ENCODE results near the gene EEF1A2. TPM values are rescaled to one million over a fixed set of nuclear protein-coding genes. Genes with fewer than 3 reads are reported as not detected.

Gene EEF1A2
- total RNA-seq, 1 experiment from 2014 or later: 32.0 TPM

- H3K36me3 ChIP-seq (ENCODE audit: control insufficient read depth, insufficient read depth, low read length): no peaks in the 10 kb centered on the region
- ChIA-PET POLR2A (no interaction called here), CTCF (interaction anchor here (0.5 to 1.0 kb wide), 2 partner anchors 89 to 323 kb away, joined by 3 read pairs; no protein-coding TSS in a partner anchor)
- no TSS peak for BruUV-seq (replicated peaks)
- H3K4me1 ChIP-seq: no peaks in the 10 kb centered on the region
- DNase-seq: no peak
- TF ChIP-seq, protein P1, sequence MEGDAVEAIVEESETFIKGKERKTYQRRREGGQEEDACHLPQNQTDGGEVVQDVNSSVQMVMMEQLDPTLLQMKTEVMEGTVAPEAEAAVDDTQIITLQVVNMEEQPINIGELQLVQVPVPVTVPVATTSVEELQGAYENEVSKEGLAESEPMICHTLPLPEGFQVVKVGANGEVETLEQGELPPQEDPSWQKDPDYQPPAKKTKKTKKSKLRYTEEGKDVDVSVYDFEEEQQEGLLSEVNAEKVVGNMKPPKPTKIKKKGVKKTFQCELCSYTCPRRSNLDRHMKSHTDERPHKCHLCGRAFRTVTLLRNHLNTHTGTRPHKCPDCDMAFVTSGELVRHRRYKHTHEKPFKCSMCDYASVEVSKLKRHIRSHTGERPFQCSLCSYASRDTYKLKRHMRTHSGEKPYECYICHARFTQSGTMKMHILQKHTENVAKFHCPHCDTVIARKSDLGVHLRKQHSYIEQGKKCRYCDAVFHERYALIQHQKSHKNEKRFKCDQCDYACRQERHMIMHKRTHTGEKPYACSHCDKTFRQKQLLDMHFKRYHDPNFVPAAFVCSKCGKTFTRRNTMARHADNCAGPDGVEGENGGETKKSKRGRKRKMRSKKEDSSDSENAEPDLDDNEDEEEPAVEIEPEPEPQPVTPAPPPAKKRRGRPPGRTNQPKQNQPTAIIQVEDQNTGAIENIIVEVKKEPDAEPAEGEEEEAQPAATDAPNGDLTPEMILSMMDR (IDR thresholded peaks at IDR 0.05; ENCODE audit: insufficient read depth in 1 of 2, low read depth in 1 of 2, low read length in 1 of 2, severe bottlenecking in 1 of 2, unreplicated experiment in 1 of 2): no peak
- H3K4me1 Mint-ChIP-seq (ENCODE audit: low read depth, unreplicated experiment): no peaks in the 10 kb centered on the region
- H3K27ac Mint-ChIP-seq (ENCODE audit: unreplicated experiment): no peak overlapping the region
- H3K27me3 Mint-ChIP-seq (ENCODE audit: insufficient read depth, unreplicated experiment): peaks cover 10% of the 10 kb centered on the region
- peaks cover 10% of the 10 kb centered on the region; the same call in 1 of the 2 replicates for H3K9me3 ChIP-seq
- intact Hi-C loops (cut with micrococcal nuclease; ENCODE audit: unreplicated experiment): no loop called here
- H3K4me3 ChIP-seq (ENCODE audit: low read depth, low read length): no peak overlapping the region
- H3K4me3 Mint-ChIP-seq (ENCODE audit: unreplicated experiment): no peak overlapping the region
- H3K9me3 Mint-ChIP-seq (ENCODE audit: unreplicated experiment): peaks cover 15% of the 10 kb centered on the region
- peaks cover 6% of the 10 kb centered on the region for H3K36me3 Mint-ChIP-seq (ENCODE audit: insufficient read depth, unreplicated experiment)
- no peaks in the 10 kb centered on the region for H3K27me3 ChIP-seq (replicated peaks; ENCODE audit: control insufficient read depth, insufficient read depth, low read length)
Measured at GRCh38 chr20:63441136-63442099, 57.5 kb downstream of the EEF1A2 start.

- H3K36me3 Mint-ChIP-seq (ENCODE audit: insufficient read depth, unreplicated experiment): peaks cover 7% of the 10 kb centered on the region
- H3K4me1 ChIP-seq: no peaks in the 10 kb centered on the region
- no peak overlapping the region for H3K4me3 ChIP-seq (ENCODE audit: low read depth, low read length)
- no peaks in the 10 kb centered on the region for H3K27me3 ChIP-seq (replicated peaks; ENCODE audit: control insufficient read depth, insufficient read depth, low read length)
- ChIA-PET CTCF (no interaction called here), POLR2A (no interaction called here)
- H3K9me3 ChIP-seq: peaks cover 10% of the 10 kb centered on the region; the same call in 1 of the 2 replicates
- H3K9me3 Mint-ChIP-seq (ENCODE audit: unreplicated experiment): peaks cover 15% of the 10 kb centered on the region
- H3K36me3 ChIP-seq (ENCODE audit: control insufficient read depth, insufficient read depth, low read length): no peaks in the 10 kb centered on the region
- no peak for DNase-seq
- intact Hi-C loops (cut with micrococcal nuclease; ENCODE audit: unreplicated experiment): no loop called here
- H3K4me1 Mint-ChIP-seq (ENCODE audit: low read depth, unreplicated experiment): no peaks in the 10 kb centered on the region
- H3K27ac Mint-ChIP-seq (ENCODE audit: unreplicated experiment): no peak overlapping the region
- H3K27me3 Mint-ChIP-seq (ENCODE audit: insufficient read depth, unreplicated experiment): peaks cover 10% of the 10 kb centered on the region
- TF ChIP-seq, protein P1 (IDR thresholded peaks at IDR 0.05; ENCODE audit: insufficient read depth in 1 of 2, low read depth in 1 of 2, low read length in 1 of 2, severe bottlenecking in 1 of 2, unreplicated experiment in 1 of 2): no peak
- no TSS peak for BruUV-seq (replicated peaks)
- H3K4me3 Mint-ChIP-seq (ENCODE audit: unreplicated experiment): no peak overlapping the region
Measured at GRCh38 chr20:63440366-63440955, 58.4 kb downstream of the EEF1A2 start.

- TF ChIP-seq, protein P1 (IDR thresholded peaks at IDR 0.05; ENCODE audit: insufficient read depth in 1 of 2, low read depth in 1 of 2, low read length in 1 of 2, severe bottlenecking in 1 of 2, unreplicated experiment in 1 of 2): no peak
- Histone ChIP-seq H3K4me3 (ENCODE audit: low read depth, low read length) (no peak overlapping the region), H3K27me3 (replicated peaks; ENCODE audit: control insufficient read depth, insufficient read depth, low read length) (no peaks in the 10 kb centered on the region), H3K36me3 (ENCODE audit: control insufficient read depth, insufficient read depth, low read length) (no peaks in the 10 kb centered on the region), H3K9me3 (peaks cover 10% of the 10 kb centered on the region; the same call in 1 of the 2 replicates), H3K4me1 (peaks cover 1% of the 10 kb centered on the region; the same call in 1 of the 2 replicates)
- Mint-ChIP-seq H3K9me3 (ENCODE audit: unreplicated experiment) (peaks cover 15% of the 10 kb centered on the region), H3K27ac (ENCODE audit: unreplicated experiment) (no peak overlapping the region), H3K36me3 (ENCODE audit: insufficient read depth, unreplicated experiment) (peaks cover 13% of the 10 kb centered on the region), H3K4me1 (ENCODE audit: low read depth, unreplicated experiment) (no peaks in the 10 kb centered on the region), H3K27me3 (ENCODE audit: insufficient read depth, unreplicated experiment) (peaks cover 10% of the 10 kb centered on the region), H3K4me3 (ENCODE audit: unreplicated experiment) (no peak overlapping the region)
- no TSS peak for BruUV-seq (replicated peaks)
- intact Hi-C loops (cut with micrococcal nuclease; ENCODE audit: unreplicated experiment): no loop called here
- ChIA-PET CTCF (no interaction called here), POLR2A (no interaction called here)
- DNase-seq: no peak
Measured at GRCh38 chr20:63439866-63440265, 59.0 kb downstream of the EEF1A2 start.

Data from Caco-2 (cell line).